Measurements from ENCODE around the gene PRRC2B.

PRRC2B gene

GRCh38 chr9:131410044-131410491, 16.2 kb downstream of the PRRC2B start:
- peaks cover 29% of the 10 kb centered on the region for H3K4me1 ChIP-seq (ENCODE audit: insufficient read depth, insufficient read length)

DNA sequence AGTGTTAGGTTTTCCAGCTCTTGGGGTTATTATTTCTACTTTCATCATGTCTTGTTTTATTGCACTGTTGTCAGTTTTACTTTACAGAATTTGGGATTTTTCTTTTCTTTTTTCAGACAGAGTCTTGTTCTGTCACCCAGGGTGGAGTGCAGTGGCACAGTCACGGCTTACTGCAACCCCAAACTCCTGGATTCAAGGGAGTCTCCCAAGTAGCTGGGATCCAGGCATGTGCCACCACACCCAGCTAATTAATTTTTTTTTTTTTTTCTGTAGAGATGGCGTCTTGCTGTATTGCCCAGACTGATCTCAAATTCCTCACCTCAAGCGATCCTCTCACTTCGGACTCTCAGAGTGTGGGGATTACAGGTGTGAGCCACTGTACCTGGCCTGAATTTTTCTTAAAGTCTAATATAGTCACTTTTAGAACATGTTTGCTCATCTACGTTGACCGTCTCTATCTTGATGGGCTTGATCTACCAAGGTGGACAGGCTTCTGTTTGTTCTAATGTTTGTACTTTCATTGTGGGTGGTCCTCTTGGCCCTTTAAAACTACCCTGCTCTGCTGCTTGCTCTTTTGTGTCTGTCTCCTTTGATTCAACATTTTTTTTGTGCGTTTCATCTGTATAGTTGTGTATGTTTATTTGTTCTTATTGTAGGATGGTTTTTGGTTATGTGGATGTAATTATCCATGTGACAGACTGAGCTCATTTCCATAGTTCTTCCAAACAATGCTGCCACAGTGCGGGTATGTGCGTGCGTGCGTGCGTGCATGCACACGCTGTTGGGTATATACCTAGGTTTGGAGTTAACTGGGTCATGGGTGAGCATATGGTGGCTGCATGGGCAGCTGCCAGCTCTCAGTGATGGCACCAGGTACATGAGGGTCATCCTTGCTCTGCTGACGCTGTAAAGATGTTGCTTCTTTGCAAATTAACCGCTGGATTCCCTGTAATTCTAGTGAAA, 18.1 kb downstream of the PRRC2B start:
- Histone ChIP-seq H3K4me1 (ENCODE audit: insufficient read depth, insufficient read length) (peaks cover 16% of the 10 kb centered on the region), H3K36me3 (ENCODE audit: insufficient read depth, insufficient read length, low read length) (peaks cover 21% of the 10 kb centered on the region), H3K9me3 (ENCODE audit: insufficient read depth, low read length) (no peaks in the 10 kb centered on the region), H3K9ac (ENCODE audit: insufficient read length, low read depth) (no peak overlapping the region), H3K4me3 (ENCODE audit: insufficient read length, low read depth) (no peak overlapping the region), H3K27me3 (ENCODE audit: insufficient read depth, insufficient read length) (no peaks in the 10 kb centered on the region)
- DNase-seq (ENCODE audit: low read depth, low spot score): no peak
- TF ChIP-seq SUZ12 (IDR thresholded peaks at IDR 0.05; ENCODE audit: extremely low read depth, insufficient read depth, insufficient read length) (no peak), ZNF274 (IDR thresholded peaks at IDR 0.05; ENCODE audit: low read depth, low read length) (no peak), YY1 (IDR thresholded peaks at IDR 0.05; ENCODE audit: insufficient read depth, insufficient read length) (no peak)

More at GRCh38 chr9:131410044-131410491, 16.2 kb downstream of the PRRC2B start:
- H3K4me3 ChIP-seq (ENCODE audit: insufficient read length, low read depth): no peak overlapping the region
- DNase-seq (ENCODE audit: low read depth, low spot score): no peak
- no peak for TF ChIP-seq YY1 (IDR thresholded peaks at IDR 0.05; ENCODE audit: insufficient read depth, insufficient read length)
- TF ChIP-seq ZNF274 (IDR thresholded peaks at IDR 0.05; ENCODE audit: low read depth, low read length): no peak
- TF ChIP-seq SUZ12 (IDR thresholded peaks at IDR 0.05; ENCODE audit: extremely low read depth, insufficient read depth, insufficient read length): no peak
- no peaks in the 10 kb centered on the region for H3K9me3 ChIP-seq (ENCODE audit: insufficient read depth, low read length)
- H3K27me3 ChIP-seq (ENCODE audit: insufficient read depth, insufficient read length): no peaks in the 10 kb centered on the region
- peaks cover 28% of the 10 kb centered on the region for H3K36me3 ChIP-seq (ENCODE audit: insufficient read depth, insufficient read length, low read length)
- H3K9ac ChIP-seq (ENCODE audit: insufficient read length, low read depth): no peak overlapping the region

DNA sequence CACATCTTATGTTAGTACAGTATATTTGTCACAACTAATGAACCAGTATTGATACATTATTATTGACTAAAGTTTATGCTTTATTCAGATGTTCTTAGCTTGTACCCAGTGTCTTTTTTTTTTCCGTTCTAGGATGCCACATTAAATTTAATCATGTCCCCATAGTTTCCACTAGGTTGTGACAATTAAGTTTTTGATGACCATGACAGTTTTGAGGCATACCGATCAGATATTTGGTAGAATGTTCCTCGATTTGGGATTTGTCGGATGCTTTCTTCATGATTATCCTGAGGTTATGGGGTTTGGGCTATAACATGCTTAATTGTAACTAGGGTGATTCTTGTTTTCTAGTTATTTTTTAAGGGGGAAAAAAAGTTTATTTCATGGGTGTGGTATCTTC, 22.6 kb downstream of the PRRC2B start:
- Histone ChIP-seq H3K4me1 (ENCODE audit: insufficient read depth, insufficient read length) (peaks cover 35% of the 10 kb centered on the region), H3K36me3 (ENCODE audit: insufficient read depth, insufficient read length, low read length) (peaks cover 42% of the 10 kb centered on the region), H3K9ac (ENCODE audit: insufficient read length, low read depth) (no peak overlapping the region), H3K27me3 (ENCODE audit: insufficient read depth, insufficient read length) (no peaks in the 10 kb centered on the region), H3K4me3 (ENCODE audit: insufficient read length, low read depth) (no peak overlapping the region), H3K9me3 (ENCODE audit: insufficient read depth, low read length) (no peaks in the 10 kb centered on the region)
- TF ChIP-seq SUZ12 (IDR thresholded peaks at IDR 0.05; ENCODE audit: extremely low read depth, insufficient read depth, insufficient read length) (no peak), YY1 (IDR thresholded peaks at IDR 0.05; ENCODE audit: insufficient read depth, insufficient read length) (no peak), ZNF274 (IDR thresholded peaks at IDR 0.05; ENCODE audit: low read depth, low read length) (no peak)
- no peak for DNase-seq (ENCODE audit: low read depth, low spot score)

- Histone ChIP-seq H3K4me3 (ENCODE audit: insufficient read length, low read depth) (no peak overlapping the region), H3K27me3 (ENCODE audit: insufficient read depth, insufficient read length) (no peaks in the 10 kb centered on the region), H3K9ac (ENCODE audit: insufficient read length, low read depth) (no peak overlapping the region), H3K9me3 (ENCODE audit: insufficient read depth, low read length) (no peaks in the 10 kb centered on the region), H3K4me1 (ENCODE audit: insufficient read depth, insufficient read length) (peaks cover 36% of the 10 kb centered on the region), H3K36me3 (ENCODE audit: insufficient read depth, insufficient read length, low read length) (peaks cover 45% of the 10 kb centered on the region)
- TF ChIP-seq SUZ12 (IDR thresholded peaks at IDR 0.05; ENCODE audit: extremely low read depth, insufficient read depth, insufficient read length) (no peak), ZNF274 (IDR thresholded peaks at IDR 0.05; ENCODE audit: low read depth, low read length) (no peak), YY1 (IDR thresholded peaks at IDR 0.05; ENCODE audit: insufficient read depth, insufficient read length) (no peak)
- no peak for DNase-seq (ENCODE audit: low read depth, low spot score)
Observed at GRCh38 chr9:131417264-131418142, 23.6 kb downstream of the PRRC2B start.

DNA sequence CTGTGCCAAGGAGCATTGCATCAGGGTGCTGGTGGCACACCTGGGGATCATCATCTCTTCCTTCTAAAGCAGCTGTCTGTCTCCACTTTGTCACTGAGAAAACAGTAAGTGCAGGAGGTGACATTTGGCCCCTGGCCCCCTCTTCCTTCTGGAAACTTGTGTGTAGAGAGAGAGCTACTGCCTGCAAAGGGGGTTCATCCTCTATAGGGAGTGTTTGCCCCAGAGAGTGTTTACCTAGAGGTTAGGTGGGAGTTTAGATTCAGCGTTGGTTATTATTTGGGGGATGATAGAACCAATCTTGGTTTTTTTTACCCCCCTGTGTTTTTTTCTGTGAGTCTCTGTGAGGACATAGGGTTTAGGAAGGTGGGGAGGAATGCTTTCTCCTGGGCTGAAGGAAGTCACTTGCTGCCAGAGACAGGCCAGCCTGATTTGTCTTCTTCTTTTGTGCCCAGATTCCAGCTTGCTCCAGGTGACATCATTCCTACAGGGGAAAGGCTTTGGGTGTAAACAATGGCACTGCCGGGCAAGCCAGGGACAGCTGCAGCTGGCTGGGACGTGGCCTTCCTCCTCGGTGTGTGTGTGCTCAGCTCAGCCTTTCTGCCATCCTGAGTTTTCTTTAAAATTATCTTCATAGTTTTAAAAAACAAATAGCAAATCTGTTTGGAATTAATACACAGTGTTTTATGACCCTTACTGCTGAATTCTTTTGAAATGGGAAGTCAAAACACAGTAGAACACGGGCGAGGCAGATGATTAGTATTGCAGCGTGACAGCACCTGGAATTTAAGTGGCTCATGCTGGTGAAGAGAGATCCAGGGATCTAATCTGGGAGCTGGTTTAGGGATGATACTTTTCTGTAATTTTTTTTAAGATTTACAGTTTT, 24.5 kb downstream of the PRRC2B start:
- Histone ChIP-seq H3K4me1 (ENCODE audit: insufficient read depth, insufficient read length) (peaks cover 37% of the 10 kb centered on the region), H3K4me3 (ENCODE audit: insufficient read length, low read depth) (no peak overlapping the region), H3K27me3 (ENCODE audit: insufficient read depth, insufficient read length) (no peaks in the 10 kb centered on the region), H3K36me3 (ENCODE audit: insufficient read depth, insufficient read length, low read length) (peaks cover 49% of the 10 kb centered on the region), H3K9ac (ENCODE audit: insufficient read length, low read depth) (no peak overlapping the region), H3K9me3 (ENCODE audit: insufficient read depth, low read length) (no peaks in the 10 kb centered on the region)
- TF ChIP-seq YY1 (IDR thresholded peaks at IDR 0.05; ENCODE audit: insufficient read depth, insufficient read length) (no peak), ZNF274 (IDR thresholded peaks at IDR 0.05; ENCODE audit: low read depth, low read length) (no peak), SUZ12 (IDR thresholded peaks at IDR 0.05; ENCODE audit: extremely low read depth, insufficient read depth, insufficient read length) (no peak)
- DNase-seq (ENCODE audit: low read depth, low spot score): no peak

- Histone ChIP-seq H3K9me3 (ENCODE audit: insufficient read depth, low read length) (no peaks in the 10 kb centered on the region), H3K36me3 (ENCODE audit: insufficient read depth, insufficient read length, low read length) (peaks cover 51% of the 10 kb centered on the region), H3K4me1 (ENCODE audit: insufficient read depth, insufficient read length) (peaks cover 37% of the 10 kb centered on the region), H3K9ac (ENCODE audit: insufficient read length, low read depth) (no peak overlapping the region), H3K4me3 (ENCODE audit: insufficient read length, low read depth) (no peak overlapping the region), H3K27me3 (ENCODE audit: insufficient read depth, insufficient read length) (no peaks in the 10 kb centered on the region)
- DNase-seq (ENCODE audit: low read depth, low spot score): no peak
- no peak for TF ChIP-seq ZNF274 (IDR thresholded peaks at IDR 0.05; ENCODE audit: low read depth, low read length)
- TF ChIP-seq SUZ12 (IDR thresholded peaks at IDR 0.05; ENCODE audit: extremely low read depth, insufficient read depth, insufficient read length): no peak
- TF ChIP-seq YY1 (IDR thresholded peaks at IDR 0.05; ENCODE audit: insufficient read depth, insufficient read length): no peak
Observed at GRCh38 chr9:131419026-131419614, 25.2 kb downstream of the PRRC2B start.
